Fibroblast of skin of scalp (primary cell): Measurements from ENCODE around the gene PSMG1.
"Not testable (repeated sequence)": the region's sequence is repeated elsewhere in the genome, so short reads cannot be mapped to it uniquely, and the experiment has no call there.

Experiments used
- DNase-seq: peaks from one replicate; pipeline ENCODE4 v3.0.0-alpha.2; 2013

The PSMG1 gene

DNA sequence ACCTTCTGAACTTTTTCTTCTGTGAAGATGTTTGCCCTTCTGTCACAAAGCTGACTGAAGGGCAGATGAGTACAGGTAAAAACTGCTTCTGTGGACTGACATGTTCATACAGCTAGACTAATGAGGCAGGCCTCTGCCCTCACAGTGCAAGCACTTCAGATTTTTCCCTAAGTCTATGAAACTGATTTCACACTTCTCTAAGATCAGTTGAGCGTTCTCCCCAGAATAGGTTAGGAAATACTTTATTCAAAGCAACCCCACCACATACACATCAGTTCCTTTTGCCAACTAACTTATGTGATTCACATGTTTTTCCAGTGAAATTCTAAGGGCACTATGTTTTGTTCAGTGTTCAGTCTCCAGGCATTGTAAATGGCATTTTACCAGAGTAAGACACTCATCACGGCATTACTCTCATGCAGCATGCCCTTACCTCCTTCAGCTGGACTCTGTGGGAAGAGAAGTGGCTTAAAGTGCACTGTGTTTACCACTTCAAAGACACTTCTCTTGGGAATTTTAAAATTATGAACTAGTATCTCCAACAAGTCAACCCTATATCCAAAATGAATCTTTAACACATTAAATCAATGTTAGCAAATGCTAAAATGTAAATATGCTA is 5.4 kb upstream of the PSMG1 start:
- DNase-seq, result no peak

DNA sequence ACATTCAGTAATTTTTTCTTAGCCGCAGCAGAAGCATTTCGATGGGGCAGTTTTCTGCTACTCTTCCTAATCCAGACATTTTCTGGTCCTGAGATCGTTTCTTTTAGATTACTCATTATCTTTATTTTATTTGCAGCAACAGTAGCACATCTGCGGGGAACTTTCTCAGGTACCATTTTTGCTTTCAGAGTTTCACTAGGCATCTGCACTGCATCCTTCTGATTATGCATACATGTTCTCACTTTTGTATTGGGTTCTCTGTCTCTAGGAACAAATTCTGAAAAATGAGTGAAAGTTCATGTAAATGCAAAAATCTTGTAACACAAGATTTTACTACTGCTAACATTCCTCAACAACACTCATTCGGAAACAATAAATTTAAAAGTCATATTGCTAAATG is 3.9 kb upstream of the PSMG1 start:
- no peak for DNase-seq

DNA sequence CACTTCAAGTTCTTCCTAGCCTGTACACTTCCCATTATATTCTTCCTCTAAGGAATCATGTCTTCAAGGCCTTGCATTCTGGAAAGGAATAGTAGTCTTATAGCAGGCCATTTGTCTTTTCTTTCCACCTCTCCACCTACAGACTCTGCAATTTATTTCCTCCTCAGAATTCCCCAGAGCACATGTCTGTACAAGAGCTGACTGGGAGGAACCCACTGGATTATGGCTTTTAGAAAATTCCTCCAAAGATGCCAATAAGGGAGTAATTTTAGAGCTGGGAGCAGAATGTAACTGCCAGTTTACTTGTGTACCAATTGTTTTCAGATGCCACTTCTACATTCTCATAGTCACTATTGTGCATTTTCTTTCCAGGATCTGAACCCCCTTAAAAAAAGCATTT is 3.4 kb upstream of the PSMG1 start:
- DNase-seq, result no peak

DNA sequence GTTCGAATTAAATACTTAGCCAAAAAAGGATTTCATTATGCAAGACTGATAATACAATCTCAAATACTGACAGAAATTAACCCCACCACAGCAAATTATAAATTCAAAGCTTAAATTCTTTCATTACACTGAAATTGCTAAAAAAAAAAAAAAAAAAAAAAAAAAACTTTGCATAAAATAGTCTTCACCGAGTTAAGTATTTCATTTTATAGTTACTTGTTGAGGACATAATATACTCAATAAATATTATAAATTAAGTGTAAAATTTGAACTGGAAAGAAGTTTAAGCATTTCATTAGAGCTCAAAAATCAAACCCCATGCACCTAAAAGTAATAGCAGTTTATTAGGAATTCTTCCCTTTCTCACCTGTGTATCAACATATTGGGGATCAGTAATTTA is 1.9 kb upstream of the PSMG1 start:
- no peak for DNase-seq

DNA sequence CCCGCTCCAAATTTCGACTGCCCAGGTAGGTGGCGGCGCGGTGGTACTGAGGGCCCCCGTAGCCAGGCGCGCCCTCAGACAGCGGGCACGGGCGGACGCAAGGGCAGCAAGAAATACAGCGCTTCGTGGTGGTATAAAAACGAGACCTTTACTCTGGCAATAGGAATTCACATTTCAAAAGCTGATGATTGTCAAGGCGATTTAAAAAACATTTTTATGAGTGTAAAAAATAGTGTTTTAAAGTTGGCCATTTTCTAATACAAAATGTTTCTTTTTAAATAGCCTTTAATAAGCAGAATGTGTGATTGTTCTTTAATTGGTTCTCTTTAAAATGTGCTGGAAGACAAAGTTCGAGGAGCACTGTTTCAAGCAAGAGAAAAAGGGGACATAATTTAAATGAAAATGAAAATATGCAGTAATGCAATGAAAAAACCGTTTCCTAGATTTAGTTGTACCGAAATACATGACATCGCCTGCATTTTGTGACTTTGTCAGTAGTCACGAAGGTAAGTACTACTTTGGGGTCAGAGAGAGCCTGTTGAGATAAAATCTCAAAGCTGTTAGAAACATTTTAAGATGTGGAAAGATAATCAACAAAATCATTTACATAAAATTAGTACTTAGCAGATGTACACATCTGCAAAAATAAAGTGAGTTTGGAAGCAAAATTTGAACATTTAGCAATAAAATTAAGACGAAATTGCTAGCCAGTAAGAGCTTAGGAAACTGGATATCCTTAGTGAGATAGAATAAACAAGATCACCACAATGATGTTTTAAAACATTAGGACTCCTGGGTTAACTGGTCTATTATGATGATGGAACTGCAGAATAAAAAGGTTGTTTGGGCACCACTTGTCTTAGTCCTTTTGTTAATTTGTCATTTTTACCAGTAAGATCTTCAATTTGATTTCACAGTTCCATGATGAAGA is 1.1 kb upstream of the PSMG1 start:
- no peak for DNase-seq

DNA sequence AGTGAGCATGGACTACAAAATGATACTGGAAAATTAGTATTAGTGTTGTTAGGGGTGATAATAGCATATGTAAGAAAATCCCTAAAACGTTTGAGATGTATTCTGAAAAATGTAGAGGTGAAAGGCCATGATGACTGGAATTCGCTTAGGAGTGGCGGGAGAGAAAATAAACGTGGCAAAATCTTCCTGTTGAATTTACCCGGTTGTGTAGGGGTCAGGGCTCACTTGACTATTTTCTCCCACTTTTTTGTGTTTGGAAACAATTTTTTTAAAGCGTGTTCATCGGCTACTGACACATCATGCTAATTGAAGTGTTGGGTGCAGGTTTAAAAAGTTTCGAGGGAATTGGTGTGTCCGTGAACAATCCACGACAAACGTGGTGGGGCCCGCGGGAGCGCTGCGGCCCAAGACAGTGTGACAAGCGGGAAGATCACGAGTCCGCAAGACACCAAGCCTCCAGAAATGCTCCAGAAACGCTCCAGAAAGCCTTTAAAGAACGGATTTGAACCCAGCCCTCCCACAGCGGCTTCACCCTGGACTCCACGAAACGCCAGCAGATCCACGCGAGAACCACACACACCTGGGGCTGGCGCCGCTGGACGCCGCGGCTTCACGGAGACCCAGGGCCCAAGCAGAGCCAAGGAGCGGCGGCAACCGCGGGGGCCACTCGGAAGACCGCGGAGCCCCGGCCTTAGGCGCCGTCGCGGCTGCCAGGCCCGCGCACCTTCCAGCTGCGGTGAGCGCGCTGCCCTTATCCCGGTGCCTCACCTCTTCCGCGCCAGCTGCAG is 573 bp downstream of the PSMG1 start:
- DNase-seq, result peak; percentile 22

DNA sequence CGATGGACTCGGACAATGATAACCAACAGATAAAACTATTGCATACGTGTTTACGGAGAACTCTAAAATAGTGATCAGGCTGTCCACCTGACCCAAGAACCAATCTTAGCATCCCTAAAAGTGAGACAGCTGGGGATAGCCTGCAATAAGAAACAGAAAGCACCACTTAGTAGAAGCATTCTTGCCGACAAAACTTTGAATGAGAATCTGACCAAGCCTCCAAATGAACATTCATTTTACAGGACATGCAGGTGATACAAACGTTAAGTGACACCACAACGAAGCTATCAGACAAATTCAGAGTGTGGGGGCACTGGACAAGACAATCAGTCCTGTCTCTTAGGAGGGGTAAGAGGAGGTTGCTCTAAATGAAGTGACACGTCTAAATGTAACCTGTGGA is 1.2 kb downstream of the PSMG1 start:
- no peak for DNase-seq

DNA sequence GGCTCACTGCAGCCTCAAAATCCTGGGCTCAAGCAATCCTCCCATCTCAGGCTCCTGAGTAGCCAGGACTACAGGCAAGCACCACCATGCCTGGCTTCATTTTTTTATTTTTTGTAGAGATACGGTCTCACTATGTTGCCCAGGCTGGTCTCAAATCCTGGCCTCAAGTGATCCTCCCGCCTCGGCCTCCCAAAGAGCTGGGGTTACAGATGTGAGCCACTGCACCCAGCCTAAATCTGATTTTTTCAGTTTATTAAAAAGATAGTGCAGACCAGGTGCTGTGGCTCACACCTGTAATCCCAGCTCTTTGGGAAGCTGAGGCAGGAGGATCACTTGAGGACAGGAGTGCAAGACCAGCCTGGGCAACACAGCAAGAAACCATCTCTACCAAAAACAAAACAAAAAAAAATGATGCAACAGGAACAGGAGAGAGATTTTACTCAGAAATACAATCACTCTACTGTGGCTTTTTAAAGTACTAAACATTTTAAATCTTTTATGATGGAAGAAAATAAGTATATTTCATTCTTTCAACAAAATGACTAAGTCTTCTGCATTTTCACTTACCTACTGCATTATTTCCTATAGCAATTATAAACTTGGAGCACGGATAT is 1.9 kb downstream of the PSMG1 start:
- DNase-seq, result no peak

DNA sequence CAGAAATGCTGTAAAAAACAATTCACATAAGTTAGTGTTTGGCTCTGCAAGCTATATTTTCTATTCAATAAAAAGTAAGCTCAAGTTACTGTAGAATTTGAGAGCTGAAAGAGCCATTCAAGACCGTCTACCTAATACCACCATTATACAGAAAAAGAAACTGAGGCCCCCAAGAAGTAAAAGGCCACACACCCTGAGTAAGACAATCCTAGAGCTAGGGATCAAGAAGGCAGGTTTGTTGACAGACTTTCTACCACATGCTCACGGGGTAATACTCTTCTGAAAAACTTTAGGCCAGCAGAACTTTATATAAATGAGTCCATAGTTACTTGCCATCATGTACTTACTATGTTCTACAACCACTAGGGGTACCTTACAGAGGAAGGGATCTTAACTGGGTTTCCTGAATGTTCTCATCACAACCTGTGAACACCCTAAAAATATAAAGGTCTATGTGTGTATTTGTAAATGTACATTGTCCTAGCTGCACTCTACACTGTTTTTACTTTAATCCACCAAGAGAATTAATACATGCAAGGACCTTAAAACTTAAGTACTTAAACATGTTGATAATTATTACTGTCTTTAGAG is 2.7 kb downstream of the PSMG1 start:
- no peak for DNase-seq

DNA sequence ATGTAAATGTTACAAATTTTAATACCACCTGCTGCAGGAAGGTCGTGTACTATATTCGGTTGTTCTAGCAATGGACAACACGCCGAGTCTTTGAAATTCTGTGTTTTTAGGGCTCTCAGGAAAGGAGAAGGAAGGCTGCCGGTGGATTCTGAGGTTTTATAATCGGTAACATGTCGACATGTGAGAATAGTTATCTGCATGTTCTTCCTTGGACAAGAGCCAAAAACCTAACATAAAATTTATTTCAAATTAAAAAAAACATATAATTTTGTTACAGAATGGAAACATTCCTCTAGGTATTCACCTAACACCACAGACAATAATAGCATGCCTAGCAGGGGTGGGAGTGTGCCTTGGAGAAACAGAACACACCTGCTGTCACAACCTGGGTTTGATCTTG is 4.8 kb downstream of the PSMG1 start:
- DNase-seq, result no peak

DNA sequence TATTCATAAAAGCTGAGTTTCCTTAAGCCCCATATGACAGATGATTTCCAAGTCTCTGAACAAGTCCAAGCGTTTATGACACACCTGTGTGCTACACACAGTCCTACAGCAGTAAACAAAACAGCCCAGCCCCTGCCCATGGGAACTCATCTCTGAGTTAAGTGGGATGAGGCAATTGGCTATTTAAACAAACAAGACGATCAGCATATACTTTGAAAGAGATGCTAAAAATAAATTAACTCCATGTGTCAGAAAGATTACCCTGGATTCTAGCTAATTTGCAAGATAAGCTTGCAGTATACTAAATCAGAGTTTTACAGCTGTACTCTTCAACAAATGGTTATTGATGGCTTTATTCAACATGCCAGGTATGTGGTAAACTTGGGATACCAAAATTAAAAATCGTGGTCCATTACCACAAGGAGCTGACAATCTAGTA is 7.0 kb downstream of the PSMG1 start:
- no peak for DNase-seq

DNA sequence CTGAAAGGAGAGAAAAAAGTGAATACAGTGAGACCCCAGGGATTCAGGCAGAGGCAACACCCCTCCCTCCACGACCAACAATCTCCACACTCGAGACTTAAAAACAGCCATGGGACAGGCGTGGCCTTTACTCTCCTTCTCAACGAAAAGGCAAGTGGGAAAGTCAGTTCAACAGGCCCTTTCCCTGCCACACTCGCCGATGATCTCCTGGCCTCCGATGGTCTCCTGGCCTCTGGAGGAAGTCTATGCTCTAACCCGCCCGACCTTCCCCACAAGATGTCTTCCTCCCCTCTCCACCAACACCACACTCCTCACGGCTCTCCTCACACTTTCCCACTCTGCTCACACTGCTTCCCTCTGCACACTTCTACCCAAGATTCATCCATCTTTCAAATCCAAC is 7.6 kb downstream of the PSMG1 start:
- no peak for DNase-seq

DNA sequence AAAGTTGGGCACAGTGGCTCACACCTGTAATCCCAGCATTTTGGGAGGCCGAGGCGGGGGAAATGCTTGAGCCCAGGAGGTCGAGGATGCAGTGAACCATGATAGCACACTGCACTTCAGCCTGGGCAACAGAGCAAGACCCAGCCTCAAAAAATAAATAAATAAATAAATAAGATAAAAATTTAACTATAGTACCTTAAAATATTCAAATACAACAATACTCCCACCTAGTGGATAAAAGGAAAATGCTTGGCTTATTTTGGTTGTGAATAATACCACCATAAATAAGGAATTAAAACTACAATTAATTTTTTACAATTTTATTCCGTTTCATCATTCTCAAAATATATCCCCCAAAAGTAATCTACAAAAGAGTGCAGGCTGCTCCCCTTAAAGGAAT is 8.1 kb downstream of the PSMG1 start:
- peak; percentile 39 for DNase-seq

DNA sequence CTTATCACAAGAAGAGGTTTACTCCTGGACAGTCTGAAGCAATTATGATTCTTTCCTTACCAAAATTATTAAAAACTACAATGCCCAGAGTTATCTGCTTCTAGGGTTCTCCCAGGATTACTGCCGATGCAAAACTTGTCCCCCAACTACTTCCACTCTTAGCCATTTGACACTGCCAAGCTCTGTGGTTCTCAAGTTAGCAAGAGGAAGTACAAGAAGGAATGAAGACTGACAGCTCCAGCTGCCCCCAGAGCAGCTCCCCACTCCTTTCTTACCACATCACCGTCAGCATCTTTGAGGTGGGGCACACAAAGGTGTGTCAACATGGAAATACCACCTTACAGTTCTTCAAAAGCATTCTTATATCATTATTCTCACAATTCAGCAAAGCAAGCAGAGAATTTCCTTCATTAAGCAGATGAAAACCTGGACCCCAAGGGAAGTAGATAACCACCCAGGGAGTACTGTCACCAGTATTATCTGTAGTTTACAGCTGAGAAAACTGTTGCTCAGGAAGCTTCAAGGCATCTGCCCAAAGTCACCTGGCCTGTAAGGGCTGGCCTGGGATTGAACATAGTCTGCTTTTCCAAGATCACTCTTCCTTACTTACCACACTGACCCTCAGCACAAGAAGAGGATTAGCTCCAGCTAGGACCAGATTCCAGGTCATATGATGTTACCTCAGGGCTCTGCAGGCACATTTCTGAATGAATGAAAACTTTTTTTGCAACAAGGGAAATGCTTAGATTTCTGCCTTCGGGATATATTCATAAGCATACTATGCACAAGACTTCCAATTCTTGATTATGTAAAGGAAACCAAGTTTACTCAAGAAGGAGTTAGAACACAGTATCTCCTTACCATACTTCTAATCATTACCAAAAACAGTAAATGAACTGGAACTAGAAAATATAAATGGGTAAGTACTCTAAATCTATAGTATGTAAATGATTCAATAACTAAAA is 9.3 kb downstream of the PSMG1 start:
- no peak for DNase-seq

DNA sequence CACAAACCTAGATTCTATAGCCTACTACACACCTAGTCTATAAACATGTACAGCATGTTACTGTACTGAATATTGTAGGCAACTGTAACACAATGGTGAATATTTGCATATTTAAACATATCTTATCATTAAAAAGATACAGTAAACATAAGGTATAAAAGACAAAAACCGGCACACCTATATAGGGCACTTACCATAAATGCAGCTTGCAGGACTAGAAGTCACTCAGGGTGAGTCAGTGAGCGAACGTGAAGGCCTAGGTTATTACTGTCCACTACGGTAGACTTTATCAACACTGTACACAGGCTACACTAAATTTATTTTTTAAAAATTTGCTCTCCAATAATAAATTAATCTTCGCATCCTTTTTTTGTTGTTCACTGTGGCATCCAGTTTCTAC is 13.3 kb downstream of the PSMG1 start:
- no peak for DNase-seq

DNA sequence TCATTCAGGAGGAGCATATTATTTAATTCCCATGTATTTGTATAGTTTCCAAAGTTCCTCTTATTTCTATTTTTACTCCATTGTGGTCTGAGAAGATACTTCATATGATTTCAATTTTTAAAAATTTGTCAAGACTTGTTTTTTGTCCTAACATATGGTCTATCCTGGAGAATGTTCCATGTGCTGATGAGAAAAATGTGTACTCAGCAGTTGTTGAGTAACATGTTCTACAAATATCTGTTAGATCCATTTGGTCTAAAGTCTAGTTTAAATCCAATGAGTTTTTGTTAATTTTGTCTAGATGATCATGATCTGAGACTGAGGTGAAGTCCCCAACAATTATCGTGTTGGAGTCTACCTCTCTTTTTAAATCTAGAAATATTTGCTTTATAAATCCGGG is 14.5 kb downstream of the PSMG1 start:
- no peak for DNase-seq

DNA sequence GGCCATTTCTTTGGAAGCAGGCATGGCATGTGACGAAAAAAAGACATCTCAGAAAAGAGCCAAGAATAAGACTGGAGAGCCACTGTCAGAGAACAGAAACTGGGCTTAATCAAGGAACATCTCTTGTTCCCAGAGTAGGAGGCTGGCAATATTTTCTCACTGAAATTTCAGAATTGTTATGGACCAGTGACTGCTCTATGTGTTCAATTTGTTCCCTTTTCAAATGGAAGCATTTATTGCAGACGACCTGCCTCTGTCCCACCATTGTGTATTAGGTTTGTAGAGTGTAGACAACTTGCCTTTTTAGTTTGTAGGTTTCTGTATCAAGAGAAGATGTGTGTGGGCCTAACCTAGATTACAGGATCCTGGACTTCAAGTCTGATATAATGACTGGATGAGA is 18.7 kb downstream of the PSMG1 start:
- no peak for DNase-seq

DNA sequence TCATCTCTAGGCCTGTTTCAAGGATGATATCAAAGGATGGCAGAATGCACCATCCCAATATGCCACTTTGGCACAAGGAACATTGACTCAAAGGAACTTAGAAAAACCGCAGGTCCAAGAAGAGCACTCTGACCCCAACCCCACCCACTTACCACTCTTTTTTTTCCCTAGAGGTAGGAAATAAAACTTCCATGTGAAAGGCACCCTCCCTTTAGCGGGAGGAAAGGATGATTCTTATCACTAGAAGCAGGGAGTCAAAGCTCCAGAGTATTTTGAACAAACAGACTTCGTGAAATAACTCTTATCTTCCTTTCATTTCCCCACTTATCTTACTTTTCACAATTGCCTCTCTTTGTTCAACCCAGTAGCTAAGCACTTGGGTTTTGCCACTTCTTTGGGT is 22.2 kb downstream of the PSMG1 start:
- DNase-seq, result no peak

DNA sequence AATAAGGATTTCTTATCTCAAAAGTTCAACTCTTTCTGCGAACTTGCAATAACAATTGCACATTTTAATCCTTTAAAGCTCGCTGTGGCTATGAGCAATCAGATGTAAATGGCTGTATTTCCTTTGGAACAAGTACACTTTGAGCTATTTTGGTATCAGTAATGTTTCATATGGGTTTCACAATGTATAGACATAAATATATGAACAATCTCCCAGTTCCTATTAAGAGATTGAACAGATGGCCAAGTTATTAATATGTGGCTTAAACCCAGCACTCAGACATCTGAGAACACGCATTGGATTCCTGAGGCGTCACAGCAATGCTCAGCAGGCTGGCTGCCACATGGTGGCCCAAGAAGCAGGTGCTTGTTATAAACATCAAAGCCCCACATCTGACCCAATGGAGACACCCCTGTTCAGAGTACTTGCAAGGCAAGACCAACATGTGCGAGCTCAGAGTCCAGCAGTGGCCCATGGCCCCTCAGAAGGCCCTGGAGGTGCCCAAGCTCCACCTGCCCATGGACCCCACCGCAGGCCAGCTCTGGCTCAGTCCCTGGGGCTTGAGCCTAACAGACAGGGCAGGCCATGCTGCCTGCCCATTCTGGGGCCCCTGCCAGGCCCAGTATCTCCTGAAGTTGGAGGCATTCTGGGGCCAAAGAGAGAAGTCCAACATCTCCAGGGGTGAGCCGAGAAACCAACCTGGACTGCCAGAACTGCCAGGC is 23.7 kb downstream of the PSMG1 start:
- DNase-seq, result peak; percentile 56

DNA sequence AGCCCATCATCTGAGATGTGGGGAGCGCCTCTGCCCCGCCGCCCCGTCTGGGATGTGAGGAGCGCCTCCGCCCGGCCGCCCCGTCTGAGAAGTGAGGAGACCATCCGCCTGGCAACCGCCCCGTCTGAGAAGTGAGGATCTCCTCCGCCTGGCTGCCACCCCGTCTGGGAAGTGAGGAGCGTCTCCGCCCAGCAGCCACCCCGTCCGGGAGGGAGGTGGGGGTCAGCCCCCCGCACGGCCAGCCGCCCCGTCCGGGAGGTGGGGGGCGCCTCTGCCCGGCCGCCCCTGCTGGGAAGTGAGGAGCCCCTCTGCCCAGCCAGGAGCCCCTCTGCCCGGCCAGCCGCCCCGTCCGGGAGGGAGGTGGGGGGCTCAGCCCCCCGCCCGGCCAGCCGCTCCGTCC is 26.0 kb downstream of the PSMG1 start:
- not testable (repeated sequence) for DNase-seq

DNA sequence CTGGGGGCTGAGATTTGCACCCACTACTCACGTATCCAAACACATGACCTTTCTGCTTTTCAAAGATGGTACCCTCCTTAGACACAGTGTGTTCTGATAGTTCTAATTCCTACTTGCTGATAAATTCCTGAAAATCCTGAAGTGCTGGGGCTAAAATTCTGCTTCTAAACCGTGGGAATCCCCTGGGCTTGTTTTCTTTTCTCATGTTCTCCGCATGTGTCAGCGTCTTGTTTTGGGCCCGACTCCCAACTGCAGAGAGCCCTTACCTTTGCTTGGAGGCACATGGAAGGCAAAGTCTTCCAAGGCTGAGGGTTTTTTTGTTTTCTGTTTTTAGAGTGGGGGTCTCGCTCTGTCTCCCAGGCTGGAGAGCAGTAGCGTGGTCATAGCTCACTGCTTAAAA is 27.2 kb downstream of the PSMG1 start:
- peak; percentile 91 for DNase-seq
